Activated gamma-delta T cell (primary cell): ENCODE measurements around the gene URM1.
A peak's percentile ranks its signal among the peaks of the same experiment; 100 is the strongest.
"Not testable (repeated sequence)": the region's sequence is repeated elsewhere in the genome, so short reads cannot be mapped to it uniquely, and the experiment has no call there.

Source experiments
- DNase-seq: peaks from one replicate; lab custom pipeline; 2025; lab: John Stamatoyannopoulos, UW
- total RNA-seq, 2 donors: gene quantifications; one replicate each; lab custom pipeline; 2026; lab: John Stamatoyannopoulos, UW

Gene URM1
- 41.8 to 42.4 reads per million in 2 donors for total RNA-seq

DNA sequence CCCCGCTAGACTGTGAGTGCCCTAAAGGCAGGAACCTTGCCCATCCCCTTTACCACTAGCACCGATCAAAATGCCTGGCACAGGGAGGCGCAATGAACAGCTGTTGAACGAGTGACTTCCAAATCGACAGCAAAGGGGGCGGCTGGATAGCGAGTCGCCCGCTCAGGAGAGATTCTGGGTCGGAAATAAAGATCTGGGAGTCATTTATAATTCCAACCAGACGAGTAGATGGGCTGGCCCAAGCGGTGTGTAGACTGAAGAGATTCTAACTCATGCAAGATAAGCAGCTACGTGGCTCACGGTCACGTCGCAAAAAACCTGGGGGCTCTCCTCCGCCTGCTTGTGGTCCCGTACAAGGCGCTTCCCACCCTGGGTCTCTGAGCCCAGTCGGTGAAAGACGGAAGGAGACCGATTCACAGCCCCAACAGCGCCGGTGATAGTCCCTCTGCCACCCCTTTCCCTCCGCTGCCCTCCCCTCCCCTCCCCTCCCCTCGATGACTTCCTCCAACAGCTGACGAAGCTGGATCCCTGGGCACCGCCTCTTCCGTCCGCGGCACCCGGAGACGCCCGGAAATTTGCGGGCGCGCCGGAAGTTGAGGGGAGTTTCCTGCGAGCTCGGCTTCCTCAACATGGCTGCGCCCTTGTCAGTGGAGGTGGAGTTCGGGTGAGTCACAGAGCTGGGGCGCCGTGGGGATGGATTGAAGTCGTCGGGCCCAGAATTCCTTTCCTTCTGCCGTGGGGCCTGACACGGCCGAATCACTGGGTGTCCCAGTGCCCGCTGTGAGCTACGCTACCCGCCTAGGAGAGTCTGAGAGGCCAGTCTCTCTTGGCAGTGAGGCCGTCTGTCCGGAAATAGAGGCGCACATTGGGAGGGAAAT, at the start of gene URM1:
URM1 (plus strand) TSS at position 623 of the 878 bp plus-strand sequence; CDS start at position 630, 7 bp downstream.
- DNase-seq = peak; percentile 92

DNA sequence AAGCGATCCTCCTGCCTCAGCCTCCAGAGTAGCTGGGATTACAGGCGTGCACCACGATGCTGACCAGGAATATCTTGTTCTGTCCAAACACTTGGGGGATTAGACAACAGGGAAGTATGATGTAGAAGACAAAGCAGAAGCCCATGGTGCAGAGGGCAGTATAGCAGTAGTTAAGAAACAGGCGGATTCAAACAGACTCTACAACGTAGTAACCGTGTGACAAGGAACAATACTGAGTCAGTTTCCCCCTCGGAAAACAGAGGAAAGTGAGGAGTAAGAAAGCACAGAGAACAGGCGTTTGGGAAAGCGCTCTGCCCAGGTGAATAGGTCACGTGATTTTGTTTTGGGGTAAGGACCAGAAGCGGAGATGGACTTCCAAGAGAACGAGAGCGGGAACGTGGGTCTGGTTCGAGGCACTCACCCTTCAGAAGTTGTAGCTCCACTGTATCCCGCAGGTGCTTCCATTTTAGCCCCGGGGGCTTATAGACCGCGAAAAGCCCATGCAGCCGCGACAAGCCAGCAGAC, 49.2 kb upstream of the URM1 start:
- DNase-seq = no peak

DNA sequence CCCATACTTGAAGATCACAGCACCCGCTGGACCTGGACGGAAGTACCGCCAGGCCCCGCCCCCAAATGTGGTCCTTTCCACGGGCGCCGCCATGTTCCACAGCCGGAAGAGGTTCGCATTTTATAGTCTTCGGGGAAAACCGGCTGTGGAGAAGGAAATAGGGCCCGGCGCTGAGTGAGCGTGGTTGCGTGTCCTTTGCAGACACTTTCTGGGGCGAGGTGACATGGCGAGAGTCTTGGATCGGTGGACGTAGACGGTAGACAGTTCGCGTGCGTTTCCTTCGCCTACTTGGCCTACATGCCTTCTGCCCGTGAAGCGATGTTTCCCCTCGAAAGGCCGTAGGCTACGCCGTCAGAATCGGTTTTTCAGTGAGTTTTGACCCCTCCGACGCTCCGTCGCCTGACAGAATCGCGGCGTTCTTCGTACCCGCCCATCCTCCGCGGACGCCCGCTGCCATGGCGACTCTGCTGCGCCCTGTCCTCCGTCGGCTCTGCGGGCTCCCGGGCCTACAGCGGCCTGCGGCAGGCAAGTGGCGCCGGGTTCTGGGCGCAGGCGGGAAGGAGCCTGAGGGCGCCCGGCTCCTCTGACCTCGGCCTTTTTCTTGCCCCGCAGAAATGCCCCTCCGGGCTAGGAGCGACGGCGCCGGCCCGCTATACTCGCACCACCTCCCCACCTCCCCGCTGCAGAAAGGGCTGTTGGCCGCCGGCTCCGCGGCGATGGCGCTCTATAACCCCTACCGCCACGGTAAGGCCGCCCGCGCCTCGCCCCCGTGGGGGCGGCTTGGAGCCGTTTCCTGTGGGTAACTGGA, 48.6 kb upstream of the URM1 start, which contains the start of the genes COQ4 and TRUB2:
COQ4 (plus strand) TSS at position 436 of the 808 bp plus-strand sequence; CDS start at position 456, 20 bp downstream.
TRUB2 (minus strand) TSS at position 44 of the 808 bp plus-strand sequence; CDS start at position 5, 39 bp downstream.
- DNase-seq = peak; percentile 74

DNA sequence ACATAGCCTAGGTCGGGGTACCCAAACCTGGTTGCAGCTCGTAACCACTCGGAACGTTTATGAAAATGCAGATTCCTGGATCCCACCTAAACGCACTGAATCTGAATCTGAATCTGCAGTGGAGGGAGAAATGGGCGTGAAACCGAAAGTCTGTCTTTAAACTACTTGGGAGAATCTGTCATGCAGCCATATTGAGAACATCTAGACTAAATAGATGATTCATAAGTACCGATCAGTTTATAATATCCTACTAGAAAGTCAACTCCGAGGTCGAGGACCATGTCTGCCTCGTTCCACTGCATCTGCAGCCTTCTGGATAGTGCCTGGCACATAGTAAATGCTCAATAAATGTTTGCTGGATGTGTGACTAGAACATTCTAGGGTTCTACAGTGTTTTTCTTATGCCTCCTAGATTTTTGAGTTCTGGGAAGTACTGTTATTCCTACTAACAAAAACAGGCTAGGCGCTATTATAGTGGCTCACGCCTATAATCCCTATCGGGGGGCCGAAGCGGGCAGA, 47.9 kb upstream of the URM1 start:
- DNase-seq = no peak

DNA sequence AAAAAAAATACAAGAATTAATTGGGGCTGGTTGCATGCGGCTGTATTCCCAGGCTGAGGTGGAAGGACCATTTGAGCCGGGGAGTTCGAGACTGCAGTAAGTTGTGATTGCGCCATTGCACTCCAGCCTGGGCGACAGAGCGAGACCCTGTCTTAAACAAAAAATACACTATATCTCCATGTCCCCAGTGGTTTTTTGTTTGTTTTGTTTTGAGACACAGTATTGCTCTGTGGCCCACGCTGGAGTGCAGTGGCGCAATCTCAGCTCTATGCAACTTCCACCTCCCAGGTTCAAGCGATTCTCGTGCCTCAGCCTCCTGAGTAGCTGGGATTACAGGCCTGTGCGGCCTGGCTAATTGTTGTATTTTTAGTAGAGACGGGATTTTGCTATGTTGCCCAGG, 47.4 kb upstream of the URM1 start:
- no peak for DNase-seq

DNA sequence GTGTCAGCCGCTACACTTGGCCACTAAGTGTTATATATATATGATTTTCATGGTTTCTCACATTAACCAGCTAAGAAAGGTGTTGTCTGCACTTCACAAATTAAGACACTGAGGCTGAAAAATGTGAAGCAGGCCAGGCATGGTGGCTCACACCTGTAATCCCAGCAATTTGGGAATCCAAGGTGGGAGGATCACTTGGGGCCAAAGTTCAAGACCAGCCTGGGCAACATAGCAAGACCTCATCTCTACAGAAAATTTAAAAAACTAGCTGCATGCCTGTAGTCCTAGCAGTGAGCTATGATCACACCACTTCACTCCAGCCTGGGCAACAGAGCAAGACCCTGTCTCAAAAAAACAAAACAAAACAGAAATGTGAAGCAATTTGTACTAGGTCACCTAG, 46.8 kb upstream of the URM1 start:
- DNase-seq = no peak

DNA sequence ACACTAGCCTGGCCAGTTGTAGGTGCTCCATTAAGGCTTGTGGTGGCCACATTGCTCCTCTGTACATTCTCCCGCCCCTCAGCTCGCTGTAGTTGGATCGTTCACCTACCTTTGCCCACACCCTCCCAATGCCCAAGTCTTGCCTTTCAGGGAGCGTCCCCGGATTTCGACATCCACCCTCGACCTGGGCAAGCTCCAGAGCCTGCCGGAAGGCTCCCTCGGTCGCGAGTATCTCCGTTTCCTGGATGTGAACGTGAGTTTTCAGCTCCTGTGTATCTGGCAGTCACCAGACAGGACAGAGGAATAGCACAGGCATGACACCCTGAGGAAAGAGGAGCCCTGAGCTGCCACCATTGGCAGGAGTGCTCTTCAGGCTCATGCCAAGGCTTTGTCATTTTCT, 45.5 kb upstream of the URM1 start:
- DNase-seq = no peak

DNA sequence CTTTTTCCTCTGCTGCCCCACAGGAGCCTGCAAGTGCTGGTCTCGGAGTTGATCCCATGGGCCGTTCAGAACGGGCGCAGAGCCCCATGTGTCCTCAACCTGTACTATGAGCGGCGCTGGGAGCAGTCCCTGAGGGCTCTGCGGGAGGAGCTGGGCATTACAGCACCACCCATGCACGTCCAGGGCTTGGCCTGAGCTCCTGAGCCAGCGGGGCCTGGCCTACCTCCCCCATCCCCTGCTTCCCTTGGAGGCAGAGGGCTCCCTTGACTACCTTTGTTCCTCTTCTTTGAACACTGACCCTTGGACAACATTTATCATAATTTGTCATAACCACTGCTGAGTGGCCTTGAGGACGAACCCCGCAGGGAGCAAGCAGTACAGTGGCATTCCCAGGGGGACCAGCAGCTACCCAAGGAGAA, 37.7 kb upstream of the URM1 start:
- DNase-seq = no peak

DNA sequence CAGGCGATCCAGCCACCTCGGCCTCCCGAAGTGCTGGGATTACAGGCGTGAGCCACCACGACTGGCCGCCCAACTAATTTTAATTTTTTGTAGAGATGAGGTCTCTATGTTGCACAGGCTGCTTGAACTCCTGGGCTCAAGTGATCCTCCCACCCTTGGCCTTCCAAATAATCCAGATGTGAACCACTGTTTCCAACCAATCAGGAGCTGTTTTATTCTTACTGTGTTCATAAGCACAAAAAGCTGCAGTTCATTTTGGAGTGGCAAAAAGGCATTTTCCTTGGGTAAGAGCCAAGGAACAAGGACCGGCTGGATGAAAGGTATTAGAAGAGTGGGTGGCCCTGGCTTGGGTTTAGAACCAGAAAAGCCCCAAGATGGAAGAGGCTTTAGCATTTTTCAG, 36.0 kb upstream of the URM1 start:
- no peak for DNase-seq

DNA sequence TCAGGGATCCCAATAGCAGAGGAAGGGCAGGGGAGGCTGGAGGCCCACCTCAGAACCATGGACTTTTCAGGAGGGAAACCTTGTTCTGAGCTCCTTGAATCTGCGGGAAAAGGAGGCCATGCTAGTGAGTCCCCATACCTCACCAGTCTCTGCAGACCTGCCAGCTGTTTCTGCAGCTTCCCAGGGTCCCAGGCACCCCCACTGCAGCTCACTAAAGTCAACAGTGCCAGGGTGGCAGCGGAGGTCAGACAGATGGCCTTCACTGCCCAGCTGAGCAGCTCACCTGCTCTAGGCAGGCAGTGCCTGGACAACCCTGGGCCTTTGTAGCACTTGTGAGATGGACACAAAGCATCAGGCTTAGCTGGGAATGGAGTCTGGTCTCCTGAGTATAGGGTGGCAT, 35.3 kb upstream of the URM1 start:
- no peak for DNase-seq

DNA sequence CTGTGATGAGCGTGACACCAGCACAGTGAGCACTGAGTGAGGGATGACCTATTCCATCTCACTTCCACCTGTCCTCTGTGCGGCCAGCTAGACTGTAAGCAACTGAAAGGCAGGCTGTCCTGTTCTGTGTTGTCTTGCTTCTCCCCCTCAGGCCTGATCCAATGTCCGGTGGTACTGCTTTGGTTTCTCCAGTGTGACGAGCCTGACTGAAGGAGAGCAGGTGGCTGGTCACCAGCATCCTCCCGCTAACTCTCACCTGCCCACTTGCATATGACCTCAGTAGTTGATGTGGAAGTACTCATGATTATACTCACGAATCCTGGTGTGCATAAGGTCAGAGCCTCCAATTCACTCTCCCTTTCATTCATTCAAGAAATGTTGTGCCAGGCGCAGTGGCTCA, 33.2 kb upstream of the URM1 start:
- DNase-seq = no peak

DNA sequence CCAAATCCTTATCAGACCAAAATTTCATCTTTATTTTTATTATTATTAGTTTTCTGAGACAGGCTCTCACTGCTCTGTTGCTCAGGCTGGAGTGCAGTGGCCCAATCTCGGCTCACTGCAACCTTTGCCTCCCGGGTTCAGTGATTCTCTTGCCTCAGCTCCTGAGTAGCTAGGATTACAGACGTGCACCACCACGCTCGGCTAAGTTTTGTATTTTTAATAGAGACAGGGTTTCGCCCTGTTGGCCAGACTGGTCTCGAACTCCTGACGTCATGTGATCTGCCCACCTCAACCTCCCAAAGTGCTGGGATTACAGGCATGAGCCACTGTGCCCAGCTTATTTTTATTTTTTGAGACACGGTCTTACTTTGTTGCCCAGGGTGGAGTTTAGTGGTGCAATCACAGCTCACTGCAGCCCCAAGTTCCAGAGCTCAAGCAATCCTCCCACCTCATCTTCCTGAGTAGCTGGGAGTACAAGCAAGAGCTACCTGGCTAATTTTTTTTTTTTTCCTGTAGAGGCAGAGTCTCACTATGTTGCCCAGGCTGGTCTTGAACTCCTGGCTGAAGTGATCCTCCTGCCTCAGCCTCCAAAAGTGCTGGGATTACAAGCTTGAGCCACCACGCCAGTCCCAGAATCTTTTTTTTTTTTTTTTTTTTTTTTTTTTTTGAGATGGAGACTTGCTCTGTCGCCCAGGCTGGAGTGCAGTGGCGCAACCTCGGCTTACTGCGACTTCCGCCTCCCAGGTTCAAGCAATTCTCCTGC, 32.1 kb upstream of the URM1 start:
- not testable (repeated sequence) for DNase-seq

DNA sequence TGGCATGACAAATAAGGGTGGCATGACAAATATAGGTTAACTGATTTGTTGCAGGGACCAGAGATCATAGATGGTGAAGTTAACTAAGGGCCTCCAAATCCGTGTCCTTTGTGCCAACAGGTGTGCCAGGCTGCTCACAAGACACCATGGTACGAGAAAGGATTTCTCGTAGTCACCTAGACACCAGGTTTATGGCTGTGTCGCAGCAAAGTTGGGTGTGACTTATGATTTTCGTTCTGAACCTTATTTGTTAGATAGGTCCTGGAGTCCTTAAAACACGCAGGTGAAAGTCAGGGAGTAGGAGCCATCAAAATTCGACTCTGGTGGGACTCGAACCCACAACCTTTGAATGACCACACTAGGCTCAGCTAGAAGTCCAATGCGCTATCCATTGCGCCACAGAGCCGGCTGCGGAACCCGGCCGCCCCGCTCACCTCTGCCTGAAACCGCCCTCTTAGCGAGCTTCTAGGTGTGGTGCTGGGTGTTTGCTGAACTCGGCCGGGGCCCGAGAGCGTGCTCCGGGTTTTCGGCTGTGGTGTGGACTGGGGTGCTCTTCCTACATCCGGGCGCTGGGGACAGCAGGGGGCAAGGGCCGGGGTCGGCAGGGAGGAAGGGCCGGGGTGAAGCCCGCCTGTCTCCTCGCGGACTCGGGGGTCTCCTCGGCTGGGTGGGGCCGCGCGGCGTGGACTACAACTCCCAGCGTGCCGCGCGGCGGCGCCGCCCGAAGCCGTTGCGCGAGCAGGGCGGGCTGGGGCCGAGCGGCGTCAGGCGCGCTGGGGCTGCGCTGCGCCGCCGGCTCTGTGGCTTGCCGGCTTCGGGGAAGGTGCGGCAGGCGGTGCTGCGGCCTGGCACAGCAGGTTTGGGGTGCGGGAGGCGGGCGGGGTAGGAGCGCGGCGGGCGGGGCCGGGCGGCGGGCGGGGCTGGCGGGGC, 31.1 kb upstream of the URM1 start, which contains the start of gene SLC27A4:
SLC27A4 (plus strand) TSS at position 767 of the 930 bp plus-strand sequence. CDS start 2,606 bp downstream, outside the sequence.
- DNase-seq = peak; percentile 78

DNA sequence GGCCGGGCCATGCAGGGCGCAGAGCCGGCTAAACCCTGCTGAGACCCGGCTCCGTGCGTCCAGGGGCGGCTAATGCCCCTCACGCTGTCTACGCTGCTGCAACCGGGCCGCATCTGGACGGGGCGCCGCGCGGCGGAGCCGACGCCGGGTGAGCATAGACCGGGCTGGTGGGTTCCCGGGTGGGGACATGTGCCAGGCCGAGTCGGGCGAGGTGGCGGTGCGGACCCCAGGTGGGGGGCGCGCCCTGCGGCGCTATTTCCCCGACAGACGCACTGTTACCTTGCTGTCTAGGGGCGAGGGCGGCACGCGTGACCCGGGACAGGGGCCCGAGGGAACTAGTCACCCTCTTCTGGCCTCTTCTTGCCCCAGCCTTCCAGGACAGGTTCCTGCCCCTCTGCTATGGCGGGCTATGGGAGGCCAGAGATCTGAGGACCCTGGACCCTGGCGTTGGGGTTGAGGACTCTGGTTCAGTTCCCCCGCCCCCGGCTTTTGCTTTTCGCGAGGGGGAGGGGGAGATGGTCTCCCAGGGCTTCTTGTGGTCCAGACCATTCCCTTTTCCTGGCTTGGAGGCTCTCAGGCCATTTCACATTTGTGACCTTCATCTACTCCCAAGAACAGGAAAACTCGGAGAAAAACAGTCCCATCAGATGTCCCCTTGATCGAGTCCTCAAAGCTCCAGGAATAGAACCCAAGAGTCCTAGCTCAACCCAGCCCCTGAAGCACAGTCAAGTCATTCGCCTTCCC, 30.3 kb upstream of the URM1 start:
- DNase-seq = no peak

DNA sequence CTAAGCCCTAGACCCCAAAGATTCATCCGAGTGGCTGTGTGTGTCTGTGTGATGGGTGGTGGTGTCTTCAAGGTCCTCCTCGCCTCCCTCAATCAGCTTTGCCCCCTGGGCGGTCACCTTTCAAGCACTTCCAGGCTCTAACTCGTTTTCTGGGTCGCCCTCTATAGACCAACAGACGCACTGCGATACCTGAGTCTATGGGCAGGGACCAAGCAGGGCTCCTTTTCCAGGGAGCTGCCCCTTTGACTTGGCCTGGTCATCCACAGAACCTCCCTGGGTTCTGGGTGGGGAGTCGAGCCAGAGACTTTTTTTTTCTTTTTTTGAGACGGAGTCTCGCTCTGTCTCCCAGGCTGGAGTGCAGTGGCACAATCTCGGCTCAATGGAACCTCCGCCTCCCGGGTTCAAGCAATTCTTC, 29.7 kb upstream of the URM1 start:
- DNase-seq = no peak

DNA sequence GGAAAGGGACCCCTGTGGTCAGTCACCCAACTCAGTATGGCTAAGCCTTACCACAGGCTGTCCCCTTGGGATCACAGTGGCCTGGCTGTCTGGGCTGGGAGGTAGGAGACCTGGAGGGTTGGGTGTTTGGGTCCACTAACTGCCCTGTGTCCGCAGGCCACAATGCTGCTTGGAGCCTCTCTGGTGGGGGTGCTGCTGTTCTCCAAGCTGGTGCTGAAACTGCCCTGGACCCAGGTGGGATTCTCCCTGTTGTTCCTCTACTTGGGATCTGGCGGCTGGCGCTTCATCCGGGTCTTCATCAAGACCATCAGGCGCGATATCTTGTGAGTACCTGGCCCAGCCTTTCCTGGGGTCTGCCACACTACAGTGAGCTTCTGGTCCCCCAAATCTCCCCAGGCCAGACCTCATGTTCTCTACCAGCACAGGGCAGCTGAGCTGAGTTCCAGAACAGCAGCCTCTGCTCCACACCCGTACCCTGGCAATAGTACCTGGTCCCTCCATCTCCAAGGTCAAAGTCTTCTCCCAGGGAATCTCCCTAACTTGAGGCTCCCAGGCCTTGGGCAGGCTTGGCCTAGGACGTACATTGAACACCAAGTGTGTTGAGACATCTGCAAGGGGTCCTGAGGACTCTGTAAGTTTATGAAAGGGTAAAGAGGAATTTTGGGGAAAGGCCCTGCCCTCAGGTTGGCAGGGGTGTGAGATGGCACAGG, 28.0 kb upstream of the URM1 start:
- no peak for DNase-seq

DNA sequence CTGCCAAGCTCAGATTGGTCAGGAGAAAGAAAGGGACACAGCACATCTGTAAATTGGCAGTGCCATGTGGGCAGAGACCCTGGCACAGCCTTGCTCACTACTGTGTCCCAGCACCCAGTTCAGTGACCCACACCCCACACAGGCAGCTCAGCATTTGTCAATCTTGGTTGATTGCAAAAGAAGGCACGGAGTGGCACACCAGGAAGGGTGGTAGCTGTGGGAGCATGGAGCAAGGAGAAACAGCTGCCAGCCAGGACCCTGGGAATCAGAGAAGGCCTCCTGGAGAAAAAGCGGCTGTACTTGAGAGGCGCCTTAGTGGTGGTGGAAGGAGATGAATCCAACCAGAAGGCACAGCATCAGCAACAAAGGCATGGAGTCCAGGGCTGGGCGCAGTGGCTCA, 27.3 kb upstream of the URM1 start:
- DNase-seq = no peak

DNA sequence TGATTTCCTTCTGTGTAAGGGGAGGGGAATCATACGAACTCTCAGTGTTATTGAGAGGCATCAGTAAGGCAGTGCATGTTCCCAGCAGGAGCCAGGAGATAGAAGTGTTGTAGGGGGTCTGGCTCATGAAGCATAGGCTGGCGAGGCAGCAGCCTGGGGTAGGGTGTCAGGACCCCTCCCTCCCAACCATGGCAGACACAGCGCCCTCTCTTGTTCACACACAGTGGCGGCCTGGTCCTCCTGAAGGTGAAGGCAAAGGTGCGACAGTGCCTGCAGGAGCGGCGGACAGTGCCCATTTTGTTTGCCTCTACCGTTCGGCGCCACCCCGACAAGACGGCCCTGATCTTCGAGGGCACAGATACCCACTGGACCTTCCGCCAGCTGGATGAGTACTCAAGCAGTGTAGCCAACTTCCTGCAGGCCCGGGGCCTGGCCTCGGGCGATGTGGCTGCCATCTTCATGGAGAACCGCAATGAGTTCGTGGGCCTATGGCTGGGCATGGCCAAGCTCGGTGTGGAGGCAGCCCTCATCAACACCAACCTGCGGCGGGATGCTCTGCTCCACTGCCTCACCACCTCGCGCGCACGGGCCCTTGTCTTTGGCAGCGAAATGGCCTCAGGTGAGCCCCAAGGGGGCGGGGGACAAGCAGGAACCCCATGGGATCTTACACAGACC, 26.1 kb upstream of the URM1 start:
- no peak for DNase-seq
